Naive thymus-derived CD4-positive, alpha-beta T cell (primary cell): ENCODE results near the gene NAA25. TPM values are rescaled to one million over a fixed set of nuclear protein-coding genes. Genes with fewer than 3 reads are reported as not detected.
"Not testable (repeated sequence)": the region's sequence is repeated elsewhere in the genome, so short reads cannot be mapped to it uniquely, and the experiment has no call there.

Experiments used
- ATAC-seq: fragments of 150-1000 bp; cut with Tn5 transposase; 2 replicates; pipeline ENCODE4 v1.10.0; 2021; ENCODE audit warnings: mild to moderate bottlenecking, moderate library complexity
- CTCF ChIA-PET: fragments of 350-600 bp; sonication (Branson Sonifier 250); formaldehyde crosslinking; loops from one replicate; lab custom pipeline; 2021; ENCODE audit warnings: antibody characterized with exemption; lab: Charles Lee
- POLR2A ChIA-PET: fragments of 350-600 bp; sonication (Branson Sonifier 250); formaldehyde crosslinking; loops from one replicate; lab custom pipeline; 2021; ENCODE audit warnings: antibody characterized with exemption, inconsistent platforms; lab: Charles Lee
- DNase-seq, 9 donors: peaks; one replicate each; pipeline versions ENCODE4 v3.0.0 to v3.0.0-alpha.2; 2020 to 2022; ENCODE audit warnings: mixed read lengths in 1 of 9
- H3K27ac ChIP-seq: one replicate; pipeline ENCODE4 v1.7.0; 2013; ENCODE audit warnings: mild to moderate bottlenecking, low read depth, low read length, moderate library complexity
- H3K27me3 ChIP-seq, 2 donors: one replicate each; pipeline ENCODE4 v1.7.0; 2013; ENCODE audit warnings: low read length in 2 of 2, mild to moderate bottlenecking in 2 of 2, moderate library complexity in 2 of 2; ENCODE audit not compliant: control insufficient read depth in 2 of 2, insufficient read depth in 2 of 2
- H3K36me3 ChIP-seq, 3 experiments: 1 replicate in 2 of 3; 2 replicates in 1 of 3; pipeline ENCODE4 v1.7.0; 2013; ENCODE audit warnings: low read length in 3 of 3, mild to moderate bottlenecking in 3 of 3, moderate library complexity in 1 of 3; ENCODE audit not compliant: insufficient read depth in 3 of 3, control insufficient read depth in 2 of 3
- H3K4me1 ChIP-seq, 2 donors: one replicate each; pipeline ENCODE4 v1.7.0; 2013; ENCODE audit warnings: low read length in 2 of 2, mild to moderate bottlenecking in 2 of 2, moderate library complexity in 1 of 2; ENCODE audit not compliant: control insufficient read depth in 2 of 2, insufficient read depth in 2 of 2
- H3K4me3 ChIP-seq: 2 replicates; pipeline ENCODE4 v1.7.0; 2013; ENCODE audit warnings: mild to moderate bottlenecking, low read length
- H3K9me3 ChIP-seq, 3 experiments: 1 replicate in 2 of 3; 2 replicates in 1 of 3; pipeline ENCODE4 v1.7.0; 2013; ENCODE audit warnings: low read length in 3 of 3; ENCODE audit not compliant: control insufficient read depth in 2 of 3
- H3K27ac Mint-ChIP-seq, 9 donors: one replicate each; pipeline ENCODE4 v1.8.0; 2020 to 2022; ENCODE audit warnings: mixed read lengths in 9 of 9, mild to moderate bottlenecking in 8 of 9, moderate library complexity in 5 of 9, inconsistent platforms in 2 of 9
- H3K27me3 Mint-ChIP-seq, 5 donors: one replicate each; pipeline ENCODE4 v1.8.0; 2021 to 2022; ENCODE audit warnings: mixed read lengths in 5 of 5, mild to moderate bottlenecking in 1 of 5
- H3K36me3 Mint-ChIP-seq, 5 donors: one replicate each; pipeline ENCODE4 v1.8.0; 2020 to 2022; ENCODE audit warnings: mixed read lengths in 5 of 5, mild to moderate bottlenecking in 3 of 5, inconsistent platforms in 1 of 5
- H3K4me1 Mint-ChIP-seq, 7 donors: one replicate each; pipeline ENCODE4 v1.8.0; 2020 to 2022; ENCODE audit warnings: mixed read lengths in 7 of 7, mild to moderate bottlenecking in 3 of 7, inconsistent platforms in 1 of 7
- H3K4me3 Mint-ChIP-seq, 10 donors: one replicate each; pipeline ENCODE4 v1.8.0; 2020 to 2022; ENCODE audit warnings: mild to moderate bottlenecking in 10 of 10, mixed read lengths in 10 of 10, moderate library complexity in 6 of 10, inconsistent platforms in 2 of 10
- H3K9me3 Mint-ChIP-seq, 11 donors: one replicate each; pipeline ENCODE4 v1.8.0; 2020 to 2022; ENCODE audit warnings: mixed read lengths in 11 of 11, mild to moderate bottlenecking in 4 of 11, inconsistent platforms in 1 of 11, moderate library complexity in 1 of 11
- intact Hi-C, 2 donors: fragments of 100-400 bp; cut with micrococcal nuclease; formaldehyde crosslinking; loops; one replicate each; pipeline ENCODE4 v1.15.1; 2023
- polyA plus RNA-seq, 2 donors: library from polyadenylated mRNA; unstranded; fragments of 300-500 nt; fragmentation: Illumina TruSeq; gene quantifications; one replicate each; pipeline ENCODE4 v1.2.3, GENCODE V29; 2021
- total RNA-seq, 6 experiments: library from RNA in 5 of 6; stranded (reverse) in 5 of 6; gene quantifications; 1 replicate in 5 of 6; 2 replicates in 1 of 6; pipeline ENCODE4 v1.2.3 and lab custom pipeline; 2021 to 2026

Gene NAA25
- total and polyA plus RNA-seq, 7 experiments from 2014 or later, result 9.8 to 43.0 (median 39.8) TPM

DNA sequence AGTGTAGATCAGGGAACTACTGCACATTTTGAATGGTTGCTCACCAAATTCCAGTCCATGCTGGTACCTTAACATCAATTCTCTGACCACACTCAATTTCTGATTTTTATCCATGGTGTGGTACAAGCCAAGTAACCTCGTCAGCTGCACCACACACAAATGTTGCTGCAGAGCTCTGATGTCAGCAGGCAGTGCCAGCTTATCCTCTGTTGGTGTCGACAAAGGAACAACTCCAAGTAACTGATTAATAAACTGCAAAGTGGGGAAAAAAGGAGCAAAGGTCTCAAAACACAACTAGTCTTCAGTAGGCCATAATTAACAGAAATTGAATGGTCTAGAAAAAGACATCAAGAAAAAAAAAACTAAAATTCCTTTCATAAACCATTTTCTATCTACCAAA is 47.4 kb downstream of the NAA25 start:
- Histone ChIP-seq H3K9me3 (no peaks in the 10 kb centered on the region), H3K4me3 (no peak overlapping the region), H3K4me1 (no peaks in the 10 kb centered on the region), H3K27ac (no peak overlapping the region), H3K27me3 (no peaks in the 10 kb centered on the region), H3K36me3 (peaks cover 11 to 27% (median 13%) of the 10 kb centered on the region in 3 experiments)
- ChIA-PET POLR2A (interaction anchor here (1.3 kb wide), 1 partner anchor 47 kb away, joined by 3 read pairs; no protein-coding TSS in a partner anchor), CTCF (interaction anchor here (0.9 kb wide), 1 partner anchor 9 kb away, joined by 3 read pairs; no protein-coding TSS in a partner anchor)
- DNase-seq, result no peak
- no peak for ATAC-seq
- Mint-ChIP-seq H3K4me3 (no peak overlapping the region), H3K4me1 (no peaks in the 10 kb centered on the region), H3K27ac (peak overlapping the region in 3 of 9 donors; percentile 37 to 86 (median 67)), H3K9me3 (no peaks in the 10 kb centered on the region), H3K36me3 (peaks cover 13 to 31% (median 17%) of the 10 kb centered on the region in 5 donors), H3K27me3 (no peaks in the 10 kb centered on the region)
- intact Hi-C loops, result no loop called here

DNA sequence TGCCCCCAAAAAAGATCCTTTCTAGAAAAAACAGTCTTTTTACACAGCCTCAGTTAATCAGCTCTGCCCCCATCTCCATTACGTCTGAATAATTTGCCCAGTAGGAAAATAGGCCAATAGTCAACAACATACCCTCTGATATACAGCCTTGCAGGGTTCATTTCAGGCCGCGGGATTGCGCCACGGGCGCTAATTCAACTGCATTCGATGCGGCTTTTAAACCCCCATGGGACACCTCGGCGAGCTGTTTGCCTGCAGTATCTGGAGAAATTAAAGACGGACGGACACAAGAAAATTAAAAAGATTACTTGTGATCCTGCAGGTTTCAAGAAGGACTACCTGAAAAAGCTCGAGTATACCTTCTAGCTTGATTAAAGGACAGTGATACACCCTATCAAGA is 59.2 kb downstream of the NAA25 start:
- no peaks in the 10 kb centered on the region for H3K27me3 ChIP-seq
- H3K4me1 Mint-ChIP-seq, result peaks cover 0 to 20% (median 0%) of the 10 kb centered on the region in 7 donors
- no peaks in the 10 kb centered on the region for H3K4me1 ChIP-seq
- no peak overlapping the region for H3K27ac ChIP-seq
- POLR2A ChIA-PET, result interaction anchor here (0.9 to 1.3 kb wide), 3 partner anchors 12 to 76 kb away, joined by 3 to 4 read pairs (median 3); partner anchors contain the start of genes ERP29, TMEM116 and TRAFD1
- H3K27me3 Mint-ChIP-seq, result no peaks in the 10 kb centered on the region
- ATAC-seq (no peak), DNase-seq (no peak)
- H3K9me3 ChIP-seq, result no peaks in the 10 kb centered on the region
- no peak overlapping the region for H3K4me3 Mint-ChIP-seq
- CTCF ChIA-PET, result no interaction called here
- peaks cover 18 to 87% (median 28%) of the 10 kb centered on the region in 3 experiments for H3K36me3 ChIP-seq
- intact Hi-C loops, result no loop called here
- H3K9me3 Mint-ChIP-seq, result no peaks in the 10 kb centered on the region
- H3K36me3 Mint-ChIP-seq, result peaks cover 17 to 50% (median 29%) of the 10 kb centered on the region in 5 donors
- H3K27ac Mint-ChIP-seq, result peak overlapping the region in 3 of 9 donors; percentile 9 to 57 (median 22)
- H3K4me3 ChIP-seq, result no peak overlapping the region

DNA sequence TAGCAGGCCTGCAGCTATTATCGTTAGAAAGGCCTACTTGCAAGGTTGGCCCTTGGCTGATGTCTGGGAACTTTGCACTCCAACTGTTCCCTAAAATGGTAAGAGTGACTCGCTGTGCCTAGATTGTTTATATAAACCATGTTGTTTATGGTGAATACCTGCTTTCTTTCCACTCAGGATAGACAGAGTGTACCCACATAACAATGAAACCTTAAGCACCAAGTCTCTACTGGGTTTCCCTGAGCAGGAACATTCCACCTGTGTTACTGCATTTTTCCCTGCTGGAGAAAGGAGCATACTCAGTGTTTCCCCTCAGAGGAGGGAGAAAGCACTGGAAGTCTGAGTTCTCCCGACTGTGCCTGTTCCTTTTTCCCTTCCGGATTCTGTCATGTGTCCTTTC is 62.6 kb downstream of the NAA25 start:
- DNase-seq (no peak), ATAC-seq (no peak)
- Histone ChIP-seq H3K27me3 (no peaks in the 10 kb centered on the region), H3K4me1 (no peaks in the 10 kb centered on the region), H3K27ac (no peak overlapping the region), H3K9me3 (no peaks in the 10 kb centered on the region), H3K36me3 (peaks cover 15 to 82% (median 32%) of the 10 kb centered on the region in 3 experiments), H3K4me3 (no peak overlapping the region)
- intact Hi-C loops, result no loop called here
- ChIA-PET CTCF (interaction anchor here (0.6 kb wide), 1 partner anchor 1641 kb away, joined by 3 read pairs; no protein-coding TSS in a partner anchor), POLR2A (no interaction called here)
- peaks cover 0 to 8% (median 0%) of the 10 kb centered on the region in 7 donors for H3K4me1 Mint-ChIP-seq
- H3K36me3 Mint-ChIP-seq, result peaks cover 9 to 37% (median 23%) of the 10 kb centered on the region in 5 donors
- H3K9me3 Mint-ChIP-seq, result no peaks in the 10 kb centered on the region
- H3K27ac Mint-ChIP-seq, result peak overlapping the region in 2 of 9 donors; percentile 10 to 35
- H3K4me3 Mint-ChIP-seq, result no peak overlapping the region
- no peaks in the 10 kb centered on the region for H3K27me3 Mint-ChIP-seq

DNA sequence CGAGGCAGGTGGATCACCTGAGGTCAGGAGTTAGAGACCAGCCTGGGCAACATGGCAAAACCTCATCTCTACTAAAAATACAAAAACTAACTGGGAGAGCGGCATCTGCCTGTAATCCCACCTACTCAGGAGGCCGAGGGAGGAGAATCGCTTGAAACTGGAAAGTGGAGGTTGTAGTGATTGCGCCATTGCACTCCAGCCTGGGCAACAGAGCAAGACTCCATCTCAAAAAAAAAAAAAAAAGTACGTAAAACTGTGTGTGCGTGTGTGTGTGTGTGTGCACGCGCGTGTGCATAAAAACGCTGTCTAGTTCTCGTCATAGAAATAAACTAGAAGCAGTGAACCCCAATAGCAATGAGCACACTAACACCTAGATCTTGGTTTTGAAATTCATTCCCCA is 72.0 kb downstream of the NAA25 start:
- peak overlapping the region in 1 of 9 donors; percentile 70 for H3K27ac Mint-ChIP-seq
- H3K27me3 Mint-ChIP-seq, H3K27ac ChIP-seq, H3K4me3 ChIP-seq, ATAC-seq, H3K4me1 ChIP-seq, intact Hi-C loops, H3K27me3 ChIP-seq, H3K9me3 Mint-ChIP-seq, H3K9me3 ChIP-seq, H3K4me3 Mint-ChIP-seq, POLR2A ChIA-PET, DNase-seq, H3K4me1 Mint-ChIP-seq: not testable (repeated sequence)
- H3K36me3 ChIP-seq, result peaks cover 14 to 64% (median 16%) of the 10 kb centered on the region in 3 experiments
- peaks cover 20 to 48% (median 22%) of the 10 kb centered on the region in 5 donors for H3K36me3 Mint-ChIP-seq
- CTCF ChIA-PET, result interaction anchor here (0.6 kb wide), 1 partner anchor 71 kb away, joined by 3 read pairs; no protein-coding TSS in a partner anchor

DNA sequence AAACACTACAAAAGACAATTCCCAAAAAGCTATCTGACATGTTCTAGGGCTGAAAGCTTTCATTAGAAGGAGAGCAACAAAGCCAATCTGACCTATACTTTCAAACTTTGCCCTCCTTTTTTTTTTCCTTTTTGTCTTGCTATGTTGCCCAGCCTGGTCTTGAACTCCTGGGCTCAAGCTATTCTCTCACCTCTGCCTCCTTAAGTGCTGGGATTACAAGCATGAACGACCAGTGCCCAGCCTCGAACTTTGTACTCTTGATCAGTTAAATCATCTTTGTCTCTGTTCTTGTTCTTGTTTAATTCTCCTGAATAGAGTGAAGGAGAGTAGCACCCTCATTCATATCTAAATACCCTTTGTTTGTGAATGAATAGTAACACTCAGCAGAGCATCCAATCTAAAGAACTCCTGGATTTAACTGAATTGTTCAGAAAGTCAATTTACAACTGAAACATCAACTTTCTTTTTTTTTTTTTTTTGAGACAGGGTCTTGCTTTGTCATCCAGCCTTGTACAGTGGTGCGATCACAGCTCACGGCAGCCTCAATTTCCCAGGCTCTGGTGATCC is 73.3 kb downstream of the NAA25 start:
- ATAC-seq, result no peak

DNA sequence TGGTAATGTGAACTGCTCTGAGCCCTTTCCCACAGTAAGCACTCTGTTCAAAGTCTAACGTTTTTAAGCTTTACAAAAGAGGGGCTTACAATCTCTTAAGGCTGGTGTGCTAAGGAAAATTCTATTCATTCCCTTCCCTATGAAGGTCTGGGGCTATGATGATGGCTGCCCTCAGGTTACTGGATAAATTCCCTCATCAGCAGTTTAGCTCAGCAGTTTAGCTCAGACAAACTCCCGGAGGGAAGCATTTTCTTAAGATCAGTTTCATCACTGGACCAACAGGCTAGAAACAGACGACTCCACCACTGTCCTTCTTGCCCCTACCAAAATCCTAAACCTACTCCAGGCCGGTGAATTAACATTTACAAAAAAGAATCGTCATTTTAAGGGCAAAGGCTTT is 76.3 kb downstream of the NAA25 start:
- intact Hi-C loops, result no loop called here
- Histone ChIP-seq H3K27me3 (no peaks in the 10 kb centered on the region), H3K36me3 (peaks cover 0 to 53% (median 14%) of the 10 kb centered on the region in 3 experiments), H3K4me1 (no peaks in the 10 kb centered on the region), H3K4me3 (no peak overlapping the region), H3K9me3 (no peaks in the 10 kb centered on the region), H3K27ac (no peak overlapping the region)
- H3K4me3 Mint-ChIP-seq, result no peak overlapping the region
- H3K27me3 Mint-ChIP-seq, result no peaks in the 10 kb centered on the region
- H3K36me3 Mint-ChIP-seq, result peaks cover 10 to 39% (median 24%) of the 10 kb centered on the region in 5 donors
- no peaks in the 10 kb centered on the region for H3K9me3 Mint-ChIP-seq
- ChIA-PET CTCF (no interaction called here), POLR2A (no interaction called here)
- DNase-seq (no peak), ATAC-seq (no peak)
- peaks cover 0 to 26% (median 8%) of the 10 kb centered on the region in 7 donors for H3K4me1 Mint-ChIP-seq
- H3K27ac Mint-ChIP-seq, result peak overlapping the region in 4 of 9 donors; percentile 41 to 63 (median 52)

More for the DNA sequence above, 73.3 kb downstream of the NAA25 start:
- peak overlapping the region in 6 of 9 donors; percentile 16 to 75 (median 50) for H3K27ac Mint-ChIP-seq
- Histone ChIP-seq H3K27me3 (no peaks in the 10 kb centered on the region), H3K36me3 (peaks cover 9 to 71% (median 12%) of the 10 kb centered on the region in 3 experiments), H3K27ac (no peak overlapping the region), H3K9me3 (no peaks in the 10 kb centered on the region), H3K4me1 (no peaks in the 10 kb centered on the region), H3K4me3 (no peak overlapping the region)
- H3K9me3 Mint-ChIP-seq, result no peaks in the 10 kb centered on the region
- H3K4me3 Mint-ChIP-seq, result no peak overlapping the region
- no peaks in the 10 kb centered on the region for H3K27me3 Mint-ChIP-seq
- intact Hi-C loops, result no loop called here
- H3K4me1 Mint-ChIP-seq, result peaks cover 0 to 7% (median 0%) of the 10 kb centered on the region in 7 donors
- ChIA-PET POLR2A (interaction anchor here (1.1 to 1.8 kb wide), 2 partner anchors 16 to 17 kb away, joined by 3 to 5 read pairs; no protein-coding TSS in a partner anchor), CTCF (interaction anchor here (0.5 to 0.9 kb wide), 2 partner anchors 21 to 58 kb away, joined by 3 read pairs; no protein-coding TSS in a partner anchor)
- H3K36me3 Mint-ChIP-seq, result peaks cover 20 to 54% (median 23%) of the 10 kb centered on the region in 5 donors
- DNase-seq, result no peak
